Suprapubic skin (tissue), 3 donors: ENCODE measurements around the gene SPAG16.

Experiments used
- POLR2A ChIP-seq, 2 donors: fragments of 450-650 bp; IDR thresholded peaks; one replicate each; pipeline ENCODE4 v1.6.1; 2017; ENCODE audit warnings: antibody characterized with exemption in 2 of 2, mild to moderate bottlenecking in 2 of 2, moderate library complexity in 2 of 2
- TF ChIP-seq, protein P1 (sequence below), 2 donors: fragments of 200-600 bp in 1 of 2; fragments of 450-650 bp in 1 of 2; sonication (generic) in 1 of 2; IDR thresholded peaks; one replicate each; pipeline ENCODE4 v1.5.1; 2016 to 2019; ENCODE audit warnings: antibody characterized with exemption in 2 of 2, mild to moderate bottlenecking in 1 of 2, moderate library complexity in 1 of 2

DNA sequence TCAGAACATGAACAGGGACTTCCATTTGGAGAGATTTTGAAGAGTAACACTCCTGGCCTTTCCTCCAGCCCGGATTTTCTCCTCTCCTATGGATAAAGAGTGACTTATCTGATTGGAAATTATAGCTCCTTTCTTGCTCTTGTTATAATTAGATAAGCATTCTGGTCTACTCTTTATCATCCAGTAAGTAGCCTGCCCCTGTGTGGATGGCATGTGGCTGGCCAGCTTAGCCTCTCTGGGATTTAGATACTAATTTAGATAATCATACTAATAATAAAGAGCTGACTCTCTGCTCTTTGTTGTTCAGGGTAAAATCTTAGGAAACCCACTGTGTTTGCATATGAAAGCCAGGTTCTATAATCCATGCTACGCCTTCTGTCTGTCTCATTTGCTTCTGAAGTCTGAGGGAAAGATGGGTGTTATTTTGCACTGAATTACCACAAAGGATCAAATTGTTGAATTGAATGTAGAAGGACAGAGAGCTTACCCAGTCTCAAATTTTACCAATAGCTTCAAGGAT, 438.8 kb downstream of the SPAG16 start:
- TF ChIP-seq, protein P1, sequence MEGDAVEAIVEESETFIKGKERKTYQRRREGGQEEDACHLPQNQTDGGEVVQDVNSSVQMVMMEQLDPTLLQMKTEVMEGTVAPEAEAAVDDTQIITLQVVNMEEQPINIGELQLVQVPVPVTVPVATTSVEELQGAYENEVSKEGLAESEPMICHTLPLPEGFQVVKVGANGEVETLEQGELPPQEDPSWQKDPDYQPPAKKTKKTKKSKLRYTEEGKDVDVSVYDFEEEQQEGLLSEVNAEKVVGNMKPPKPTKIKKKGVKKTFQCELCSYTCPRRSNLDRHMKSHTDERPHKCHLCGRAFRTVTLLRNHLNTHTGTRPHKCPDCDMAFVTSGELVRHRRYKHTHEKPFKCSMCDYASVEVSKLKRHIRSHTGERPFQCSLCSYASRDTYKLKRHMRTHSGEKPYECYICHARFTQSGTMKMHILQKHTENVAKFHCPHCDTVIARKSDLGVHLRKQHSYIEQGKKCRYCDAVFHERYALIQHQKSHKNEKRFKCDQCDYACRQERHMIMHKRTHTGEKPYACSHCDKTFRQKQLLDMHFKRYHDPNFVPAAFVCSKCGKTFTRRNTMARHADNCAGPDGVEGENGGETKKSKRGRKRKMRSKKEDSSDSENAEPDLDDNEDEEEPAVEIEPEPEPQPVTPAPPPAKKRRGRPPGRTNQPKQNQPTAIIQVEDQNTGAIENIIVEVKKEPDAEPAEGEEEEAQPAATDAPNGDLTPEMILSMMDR (IDR thresholded peaks at IDR 0.05) = no peak
- TF ChIP-seq POLR2A (IDR thresholded peaks at IDR 0.05) = no peak
